SH-SY5Y (cell line): ENCODE measurements around the gene BEST3.

Source experiments
- GATA2 ChIP-seq: IDR thresholded peaks from 2 replicates; pipeline ENCODE4 v1.6.1; 2011; ENCODE audit warnings: mild to moderate bottlenecking, low read depth, low read length
- GATA3 ChIP-seq: IDR thresholded peaks from 2 replicates; pipeline ENCODE4 v1.6.1; 2011; ENCODE audit warnings: low read depth, mild to moderate bottlenecking, low read length, moderate library complexity

The BEST3 gene

GRCh38 chr12:69703146-69703642 lies 4.1 kb upstream of the BEST3 start:
- no peak for TF ChIP-seq GATA3
- TF ChIP-seq GATA2, result no peak

DNA sequence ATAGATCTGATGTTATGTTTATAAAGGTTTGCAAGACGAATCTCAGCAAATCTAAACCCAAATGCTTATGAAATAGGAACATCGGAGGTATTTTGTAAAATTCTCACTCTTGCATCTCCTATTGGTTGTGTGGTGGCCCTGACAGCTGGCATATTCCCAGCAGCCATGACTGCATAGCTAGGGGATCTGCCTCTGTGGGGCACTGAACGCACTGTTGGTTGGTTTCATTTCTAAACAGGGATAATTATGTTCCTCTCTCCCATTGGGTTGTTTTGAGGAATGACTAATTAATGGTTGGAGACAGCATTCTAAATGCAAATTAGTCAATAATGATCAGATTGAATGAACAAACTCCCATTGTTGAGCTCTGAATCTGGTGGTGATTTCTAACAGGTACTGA lies 2.7 kb upstream of the BEST3 start:
- TF ChIP-seq GATA3 (no peak), GATA2 (no peak)

DNA sequence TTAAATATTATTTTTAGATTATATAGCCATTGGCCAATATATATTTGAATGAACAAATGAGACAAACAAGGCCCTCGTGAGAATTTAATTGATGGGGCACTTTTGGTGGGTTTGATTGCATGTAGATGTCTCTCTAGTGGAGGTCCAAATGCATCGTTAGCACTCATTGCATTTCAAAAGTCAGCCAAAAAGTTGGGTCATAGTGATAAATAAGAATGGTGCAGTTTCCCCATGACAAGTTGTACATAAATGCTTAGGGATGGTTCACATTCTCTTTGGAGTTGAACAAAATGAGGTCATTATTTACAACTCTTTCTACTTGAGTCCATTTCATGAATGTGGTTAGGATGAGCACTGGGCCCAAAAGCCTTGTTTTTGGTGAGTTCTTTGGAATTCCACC lies 1.0 kb downstream of the BEST3 start:
- TF ChIP-seq GATA2, result no peak
- TF ChIP-seq GATA3, result no peak

DNA sequence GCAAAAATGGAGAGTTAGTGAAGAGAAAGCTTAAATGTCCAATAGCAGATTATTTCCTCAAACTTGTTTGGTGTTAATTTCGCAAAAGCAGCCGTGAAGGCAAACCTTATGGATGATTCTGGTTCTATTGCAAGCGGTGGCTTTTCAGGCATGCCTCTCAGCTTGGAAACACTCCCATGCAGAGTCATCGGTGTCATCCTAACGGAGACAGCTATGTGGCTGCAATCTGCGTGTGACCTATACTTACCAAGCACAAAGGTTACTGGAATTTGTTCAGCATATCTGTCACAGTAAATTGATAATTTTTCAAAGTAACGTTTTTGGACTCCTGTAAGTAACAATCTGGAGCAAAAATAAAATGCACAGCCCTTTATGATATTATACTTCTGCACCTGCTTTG lies 5.0 kb downstream of the BEST3 start:
- TF ChIP-seq GATA3 (no peak), GATA2 (no peak)

- no peak for TF ChIP-seq GATA3
- no peak for TF ChIP-seq GATA2
These were observed 9.5 kb downstream of the BEST3 start for GRCh38 chr12:69689638-69690037.

DNA sequence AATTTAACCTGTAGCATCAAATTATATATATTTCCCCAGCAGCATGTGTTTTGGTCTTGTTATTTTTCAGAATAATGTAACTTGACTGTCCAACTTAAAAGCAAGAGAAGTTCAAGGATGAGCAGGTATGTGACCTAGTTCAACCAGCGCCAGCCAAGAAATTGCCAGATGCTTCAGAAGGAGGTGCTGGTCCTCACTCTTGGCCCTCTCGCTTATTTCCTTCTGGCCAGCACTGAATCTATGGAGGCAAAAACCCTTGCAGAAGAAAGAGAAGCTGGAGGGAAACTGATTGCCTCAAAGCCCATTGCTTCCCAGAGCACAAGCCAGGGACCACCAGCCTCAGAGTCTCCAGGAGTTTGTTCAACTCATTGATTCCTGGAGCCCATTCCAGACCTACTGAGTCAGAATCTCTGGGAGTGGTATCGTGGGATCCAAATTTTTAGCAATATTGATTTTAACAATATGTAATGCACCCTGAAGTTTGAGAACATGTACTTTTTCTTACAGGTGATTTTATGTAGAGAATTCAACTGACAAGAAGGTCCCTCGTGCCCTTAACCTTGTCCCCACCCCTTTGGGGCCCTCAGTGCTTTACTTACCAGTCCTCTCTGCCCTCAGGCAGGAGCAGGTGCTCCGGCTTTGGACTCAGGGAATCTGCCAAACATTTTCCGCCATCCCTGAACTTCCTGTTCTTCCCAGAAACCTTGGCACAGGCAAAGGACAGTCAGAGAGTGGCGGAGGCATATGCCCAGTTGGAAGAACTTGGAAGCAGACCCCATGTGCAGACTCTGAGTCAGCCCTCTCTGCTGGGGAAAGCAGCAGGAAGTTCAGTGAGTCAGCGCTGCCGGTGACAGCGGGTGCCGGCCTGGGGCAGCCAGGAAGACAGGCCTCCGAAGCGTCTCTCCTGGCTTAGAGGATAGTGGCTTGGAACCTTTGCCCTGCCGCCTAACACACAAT lies 10.4 kb downstream of the BEST3 start:
- no peak for TF ChIP-seq GATA2
- TF ChIP-seq GATA3, result no peak

- TF ChIP-seq GATA2 (no peak), GATA3 (no peak)
These were observed 11.1 kb downstream of the BEST3 start for GRCh38 chr12:69688021-69688420.

DNA sequence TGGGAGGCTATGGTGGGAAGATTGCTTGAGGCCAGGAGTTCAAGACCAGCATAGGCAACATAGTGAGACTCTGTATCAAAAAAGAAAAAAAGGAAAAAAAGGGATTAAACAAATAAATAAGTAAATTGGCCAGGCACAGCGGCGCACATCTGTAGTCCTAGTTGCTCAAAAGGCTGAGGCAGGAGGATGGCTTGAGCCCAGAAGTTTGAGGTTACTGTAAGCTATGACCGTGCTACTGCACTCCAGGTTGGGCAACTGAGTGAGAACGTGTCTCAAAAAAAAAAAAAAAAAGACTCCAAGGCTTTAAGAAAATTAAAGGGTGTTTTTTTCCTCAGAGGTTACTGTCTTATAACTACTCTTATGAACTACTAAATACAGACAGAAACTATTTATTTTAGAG lies 11.7 kb downstream of the BEST3 start:
- TF ChIP-seq GATA3, result no peak
- no peak for TF ChIP-seq GATA2

DNA sequence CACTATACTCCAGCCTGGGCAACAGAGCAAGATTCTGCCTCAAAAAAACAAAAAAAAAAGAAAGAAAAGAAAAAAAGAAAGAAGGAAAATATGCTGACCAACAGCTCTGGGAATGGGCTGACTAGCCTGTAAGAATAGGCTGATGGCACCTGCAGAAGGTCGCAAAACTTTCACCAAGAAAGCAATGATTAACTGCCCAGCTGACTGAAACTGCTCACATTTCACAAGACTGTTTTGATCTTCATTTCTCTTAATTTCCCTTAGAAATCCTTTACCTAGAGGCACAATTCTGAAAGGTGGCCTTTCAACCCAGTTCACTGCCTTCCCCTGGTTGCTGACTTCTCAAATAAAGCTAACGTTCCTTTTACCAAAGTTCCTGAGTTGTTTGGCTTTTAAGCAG lies 12.4 kb downstream of the BEST3 start:
- TF ChIP-seq GATA2, result no peak
- no peak for TF ChIP-seq GATA3

DNA sequence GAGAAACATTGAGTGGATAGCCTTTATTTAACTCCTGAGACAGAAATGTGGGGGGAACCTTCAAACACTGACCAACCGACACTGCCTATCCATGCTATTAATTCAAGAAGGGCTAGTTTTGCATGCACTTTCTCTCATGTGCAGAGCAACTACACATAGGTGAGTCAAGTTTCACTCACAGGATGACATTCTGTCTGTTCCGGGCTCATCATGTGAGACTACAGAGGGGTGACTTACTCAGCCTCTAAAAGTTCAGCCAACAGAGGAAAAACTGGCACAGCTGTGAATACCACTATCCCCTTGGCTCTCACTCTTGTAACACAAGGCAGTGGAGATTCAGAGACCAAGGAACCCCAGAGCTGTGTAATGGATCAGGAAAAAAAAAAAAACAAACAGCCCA lies 13.3 kb downstream of the BEST3 start:
- TF ChIP-seq GATA3 (no peak), GATA2 (no peak)

GRCh38 chr12:69684466-69684865 lies 14.6 kb downstream of the BEST3 start:
- no peak for TF ChIP-seq GATA2
- TF ChIP-seq GATA3, result no peak

GRCh38 chr12:69682110-69682755 lies 16.9 kb downstream of the BEST3 start:
- TF ChIP-seq GATA3 (no peak), GATA2 (no peak)

DNA sequence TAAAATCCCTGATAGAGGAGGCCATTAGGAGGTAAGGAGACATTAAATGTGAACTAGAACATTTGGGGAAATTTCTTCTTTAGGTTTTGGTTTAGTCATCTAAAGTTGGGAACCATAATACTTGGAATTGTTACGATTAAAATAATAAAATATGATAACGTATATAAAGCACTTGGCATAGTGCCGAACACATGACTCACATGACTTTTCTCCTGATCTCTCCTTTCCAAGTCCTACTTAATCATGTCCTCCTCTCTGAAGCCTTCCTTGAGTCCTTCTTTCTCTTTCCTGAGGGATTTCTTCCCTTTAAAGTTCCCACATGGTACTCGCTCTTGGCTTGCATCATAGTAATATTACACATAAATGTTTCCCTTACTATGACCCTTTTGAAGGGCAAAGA lies 20.0 kb downstream of the BEST3 start:
- TF ChIP-seq GATA3, result no peak
- no peak for TF ChIP-seq GATA2

DNA sequence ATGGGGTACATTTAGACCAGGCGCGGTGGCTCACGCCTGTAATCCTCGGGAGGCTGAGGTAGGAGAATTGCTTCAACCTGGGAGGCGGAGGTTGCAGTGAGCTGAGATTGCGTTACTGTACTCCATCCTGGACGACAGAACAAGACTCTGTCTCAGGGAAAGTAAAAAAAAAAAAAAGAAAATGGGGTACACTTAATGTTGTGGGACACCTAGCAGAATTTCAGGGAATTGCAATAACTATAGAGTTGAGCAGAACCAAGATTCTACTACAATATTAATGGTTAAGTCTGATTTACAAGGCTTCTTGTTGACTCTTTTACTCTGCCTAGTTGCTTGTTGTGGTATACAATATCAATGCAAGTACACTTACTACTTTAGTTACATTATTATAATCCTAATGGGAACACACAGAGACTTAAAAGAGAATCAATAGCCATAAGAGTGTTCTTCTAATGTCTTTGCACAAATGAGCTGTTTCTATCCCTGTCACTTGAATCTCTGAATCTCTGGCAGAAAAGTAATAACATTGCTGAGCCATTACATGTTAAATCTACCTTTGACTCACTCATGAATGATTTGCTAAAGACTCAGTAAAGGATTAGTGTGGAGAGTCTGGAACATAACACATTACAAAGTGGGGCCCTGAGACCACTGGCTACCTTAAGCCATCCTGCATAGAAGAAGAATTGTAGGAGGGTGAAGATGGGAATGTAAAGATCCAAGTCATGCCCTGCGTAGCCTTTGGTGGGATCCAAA lies 22.7 kb downstream of the BEST3 start:
- TF ChIP-seq GATA3 (no peak), GATA2 (no peak)

GRCh38 chr12:69672195-69672594 lies 26.9 kb downstream of the BEST3 start:
- TF ChIP-seq GATA3 (no peak), GATA2 (no peak)

- TF ChIP-seq GATA2, result no peak
- no peak for TF ChIP-seq GATA3
These were observed 27.5 kb downstream of the BEST3 start for GRCh38 chr12:69671597-69671996.

DNA sequence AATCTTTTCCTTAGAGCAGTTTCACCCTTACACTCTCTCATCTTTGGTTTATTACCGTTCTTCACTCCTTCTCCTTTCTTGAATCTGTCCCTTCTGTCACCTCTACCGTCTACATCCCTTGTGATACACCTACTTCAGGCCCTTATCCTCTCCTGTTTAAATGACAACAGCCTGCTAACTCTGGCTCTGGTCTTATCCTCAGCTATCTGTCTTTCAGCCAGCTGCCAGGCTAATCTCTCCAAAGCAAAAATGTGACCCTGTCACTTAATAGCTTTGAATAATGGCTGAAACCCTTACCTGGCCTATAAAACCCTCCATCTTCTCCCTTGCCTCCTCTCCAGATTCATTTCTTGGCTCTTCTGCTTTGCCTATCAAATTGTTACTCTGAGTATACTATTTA lies 32.3 kb downstream of the BEST3 start:
- TF ChIP-seq GATA3 (no peak), GATA2 (no peak)
